ENCODE results near the gene NDE1.

NDE1 gene

GRCh38 chr16:15715221-15715620, 65.2 kb downstream of the NDE1 start:
- Histone ChIP-seq H3K36me3 (ENCODE audit: low read length) (no peaks in the 10 kb centered on the region), H2AFZ (ENCODE audit: low read depth, low read length, severe bottlenecking) (no peak overlapping the region), H3K79me2 (ENCODE audit: insufficient read depth, low read length) (no peaks in the 10 kb centered on the region), H4K20me1 (ENCODE audit: low read depth, low read length) (no peaks in the 10 kb centered on the region), H3F3A (ENCODE audit: insufficient read depth) (no peaks in the 10 kb centered on the region), H3K27ac (ENCODE audit: low read depth, low read length) (no peak overlapping the region), H3K4me2 (ENCODE audit: low read depth, low read length, poor library complexity, severe bottlenecking) (no peak overlapping the region), H3K9me3 (ENCODE audit: insufficient read depth, low read length) (no peaks in the 10 kb centered on the region), H3K9me2 (replicated peaks; ENCODE audit: insufficient read depth, low read length) (no peaks in the 10 kb centered on the region), H3K27me3 (ENCODE audit: low read length) (no peaks in the 10 kb centered on the region), H3K4me3 (ENCODE audit: insufficient read depth, low read length, poor library complexity, severe bottlenecking) (no peak overlapping the region), H3K9ac (ENCODE audit: low read length) (no peak overlapping the region)
- no peak for TF ChIP-seq EZH2phosphoT487 (conservative IDR thresholded peaks at IDR 0.05; ENCODE audit: low read length)
- no peak for TF ChIP-seq CTCF (IDR thresholded peaks at IDR 0.05; ENCODE audit: insufficient read depth, low read length, poor library complexity, severe bottlenecking)

GRCh38 chr16:15716694-15717447, 66.8 kb downstream of the NDE1 start:
- H3K27me3 ChIP-seq (ENCODE audit: low read length), result no peaks in the 10 kb centered on the region
- H3K36me3 ChIP-seq (ENCODE audit: low read length), result no peaks in the 10 kb centered on the region
- H3K4me3 ChIP-seq (ENCODE audit: insufficient read depth, low read length, poor library complexity, severe bottlenecking), result no peak overlapping the region
- no peaks in the 10 kb centered on the region for H4K20me1 ChIP-seq (ENCODE audit: low read depth, low read length)
- H3K27ac ChIP-seq (ENCODE audit: low read depth, low read length), result no peak overlapping the region
- H3K79me2 ChIP-seq (ENCODE audit: insufficient read depth, low read length), result no peaks in the 10 kb centered on the region
- TF ChIP-seq CTCF (IDR thresholded peaks at IDR 0.05; ENCODE audit: insufficient read depth, low read length, poor library complexity, severe bottlenecking) (no peak), EZH2phosphoT487 (conservative IDR thresholded peaks at IDR 0.05; ENCODE audit: low read length) (no peak)
- H2AFZ ChIP-seq (ENCODE audit: low read depth, low read length, severe bottlenecking), result no peak overlapping the region
- no peaks in the 10 kb centered on the region for H3F3A ChIP-seq (ENCODE audit: insufficient read depth)
- H3K9ac ChIP-seq (ENCODE audit: low read length), result no peak overlapping the region
- H3K9me2 ChIP-seq (replicated peaks; ENCODE audit: insufficient read depth, low read length), result no peaks in the 10 kb centered on the region
- H3K9me3 ChIP-seq (ENCODE audit: insufficient read depth, low read length), result no peaks in the 10 kb centered on the region
- H3K4me2 ChIP-seq (ENCODE audit: low read depth, low read length, poor library complexity, severe bottlenecking), result no peak overlapping the region

- Histone ChIP-seq H3K79me2 (ENCODE audit: insufficient read depth, low read length) (no peaks in the 10 kb centered on the region), H3K27me3 (ENCODE audit: low read length) (no peaks in the 10 kb centered on the region), H3K27ac (ENCODE audit: low read depth, low read length) (no peak overlapping the region), H3K9ac (ENCODE audit: low read length) (no peak overlapping the region), H3K9me2 (replicated peaks; ENCODE audit: insufficient read depth, low read length) (no peaks in the 10 kb centered on the region), H2AFZ (ENCODE audit: low read depth, low read length, severe bottlenecking) (no peak overlapping the region), H3K4me3 (ENCODE audit: insufficient read depth, low read length, poor library complexity, severe bottlenecking) (no peak overlapping the region), H3K9me3 (ENCODE audit: insufficient read depth, low read length) (no peaks in the 10 kb centered on the region), H3K36me3 (ENCODE audit: low read length) (no peaks in the 10 kb centered on the region; the same call in 1 of the 2 replicates), H4K20me1 (ENCODE audit: low read depth, low read length) (no peaks in the 10 kb centered on the region), H3F3A (ENCODE audit: insufficient read depth) (no peaks in the 10 kb centered on the region), H3K4me2 (ENCODE audit: low read depth, low read length, poor library complexity, severe bottlenecking) (no peak overlapping the region)
- no peak for TF ChIP-seq CTCF (IDR thresholded peaks at IDR 0.05; ENCODE audit: insufficient read depth, low read length, poor library complexity, severe bottlenecking)
- no peak for TF ChIP-seq EZH2phosphoT487 (conservative IDR thresholded peaks at IDR 0.05; ENCODE audit: low read length)
Measured at GRCh38 chr16:15721018-15721417, 71.0 kb downstream of the NDE1 start.
